Erythroblast (primary cell): Measurements from ENCODE around the gene NPIPA7.
"Not testable (repeated sequence)": the region's sequence is repeated elsewhere in the genome, so short reads cannot be mapped to it uniquely, and the experiment has no call there.

ENCODE experiments used
- GATA1 ChIP-seq: IDR thresholded peaks from 2 replicates; pipeline ENCODE4 v1.6.1; 2011; ENCODE audit warnings: low read depth, mild to moderate bottlenecking, control low read depth, low read length, moderate library complexity
- POLR2A ChIP-seq: IDR thresholded peaks from 2 replicates; pipeline ENCODE4 v1.6.1; 2011; ENCODE audit warnings: mild to moderate bottlenecking, low read length

GRCh38 chr16:16364701-16365100, 14.2 kb upstream of the NPIPA7 start:
- not testable (repeated sequence) for TF ChIP-seq POLR2A, GATA1
